Measurements from ENCODE around the gene RNU1-1. TPM values are rescaled to one million over a fixed set of nuclear protein-coding genes. Genes with fewer than 3 reads are reported as not detected.
"Not testable (repeated sequence)": the region's sequence is repeated elsewhere in the genome, so short reads cannot be mapped to it uniquely, and the experiment has no call there.

Gene RNU1-1
- total and polyA plus RNA-seq, 9 of the 15 experiments (the other 6 are each of a cell fraction or from before 2014, with no cell fraction given), result under 0.01 to 32,823 (median 2,538) TPM; not detected in 4

DNA sequence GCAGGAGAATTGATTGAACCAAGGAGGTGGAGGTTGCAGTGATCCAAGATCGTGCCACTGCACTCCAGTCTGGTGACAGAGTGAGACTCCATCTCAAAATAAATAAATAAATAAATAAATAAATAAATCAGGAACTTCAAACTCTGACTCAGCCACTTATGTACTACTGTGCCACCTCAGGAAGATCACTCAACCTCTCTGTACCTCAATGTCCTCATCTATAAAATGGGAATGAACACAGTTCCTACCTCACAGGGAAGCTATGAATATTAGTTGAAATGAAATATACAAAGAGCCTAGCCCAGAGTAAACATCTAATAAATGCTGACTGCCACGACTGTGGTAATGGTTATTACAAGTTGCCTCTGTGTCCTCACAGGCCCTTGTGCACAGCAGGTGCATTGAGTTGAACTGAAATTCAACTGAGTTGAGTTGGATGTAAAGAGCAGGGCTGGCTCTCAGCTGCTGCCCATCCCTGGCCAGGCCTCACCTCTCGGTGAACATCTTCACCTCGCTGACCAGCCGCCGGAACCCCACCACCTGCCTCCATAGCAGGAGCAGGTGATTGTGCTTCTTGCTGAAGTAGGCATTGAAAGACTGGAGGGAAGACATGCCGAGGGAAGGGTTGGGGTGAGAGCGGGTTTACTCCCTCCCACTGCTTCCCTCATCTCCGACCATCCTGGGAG is 24.7 kb downstream of the RNU1-1 start:
- FAIRE-seq; in situ Hi-C loops (cut with MboI); H3K27me3 ChIP-seq (ENCODE audit: control insufficient read depth in 2 of 2, insufficient read depth in 2 of 2, low read length in 2 of 2); H3K4me3 ChIP-seq; BruUV-seq (replicated peaks); H3K79me2 ChIP-seq (ENCODE audit: control insufficient read depth, insufficient read depth, low read length); H2AFZ ChIP-seq (ENCODE audit: low read depth, low read length); CTCF ChIA-PET (ENCODE audit: low intra/inter-chr PET ratio); DNase-seq (ENCODE audit: extremely low read depth in 1 of 4, low spot score in 3 of 4); intact Hi-C loops (cut with micrococcal nuclease); H3K9me1 ChIP-seq (ENCODE audit: control insufficient read depth, insufficient read depth, low read length); H3K27ac ChIP-seq (ENCODE audit: extremely low read depth, low read depth, low read length); H4K20me1 ChIP-seq (replicated peaks; ENCODE audit: control insufficient read depth, insufficient read depth, low read length); ATAC-seq; H3K9me3 ChIP-seq (replicated peaks; ENCODE audit: control insufficient read depth, insufficient read depth, low read depth, low read length); H3K4me2 ChIP-seq (ENCODE audit: insufficient read depth, low read length); H3K36me3 ChIP-seq (ENCODE audit: control insufficient read depth, insufficient read depth, low read length): not testable (repeated sequence)
- TF ChIP-seq BCOR (IDR thresholded peaks at IDR 0.05) (peak; percentile 58), KDM1A (IDR thresholded peaks at IDR 0.05) (0 out of 4 replicates have a peak, but pooled peaks of 1 of the 2 experiments have one; percentile 19), RBM25 (IDR thresholded peaks at IDR 0.05; ENCODE audit: low read depth, low read length, severe bottlenecking) (peak; percentile 72), ZFP36 (IDR thresholded peaks at IDR 0.05; ENCODE audit: low read depth, low read length, partially characterized antibody) (peak; percentile 18)
- Histone ChIP-seq H3K4me1 (replicated peaks in 1 of 2; ENCODE audit: control insufficient read depth in 2 of 2, insufficient read depth in 2 of 2, low read length in 2 of 2) (peaks cover 0 to 14% of the 10 kb centered on the region in 2 experiments; a peak in 2 of 5 replicates), H3K9ac (ENCODE audit: insufficient read depth in 1 of 2, low read depth in 2 of 2, low read length in 2 of 2) (0 out of 4 replicates have a peak overlapping the region, but pooled peaks of 1 of the 2 experiments have one; percentile 69)
- POLR2A ChIA-PET, result interaction anchor here (0.7 kb wide), 1 partner anchor 10 kb away, joined by 3 read pairs; no protein-coding TSS in a partner anchor
- 67% methylated on average over 8 of the region's 9 CpGs for WGBS (ENCODE audit: insufficient coverage, low coverage, missing lambda C conversion rate)

DNA sequence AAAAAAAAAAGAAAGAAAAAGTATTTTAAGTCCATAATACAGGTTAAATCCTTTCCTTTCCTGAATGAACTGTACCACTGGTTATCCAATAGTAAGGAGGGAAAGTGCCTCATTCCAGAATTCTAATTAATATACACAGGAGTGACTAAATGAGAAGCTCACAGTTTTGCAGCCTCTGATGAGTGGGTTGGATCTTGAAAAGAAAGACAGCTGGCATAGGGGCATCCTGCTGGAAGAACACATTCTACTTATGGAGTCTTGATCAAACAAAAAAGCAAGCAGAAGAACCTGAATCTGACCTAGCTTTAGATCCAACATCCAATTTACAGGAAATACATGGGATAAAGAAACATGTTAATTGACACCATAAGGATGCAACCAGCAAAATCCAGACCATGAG is 27.1 kb downstream of the RNU1-1 start:
- H3K27ac ChIP-seq (ENCODE audit: extremely low read depth, low read depth, low read length); H4K20me1 ChIP-seq (replicated peaks; ENCODE audit: control insufficient read depth, insufficient read depth, low read length); intact Hi-C loops (cut with micrococcal nuclease); H3K27me3 ChIP-seq (ENCODE audit: control insufficient read depth in 2 of 2, insufficient read depth in 2 of 2, low read length in 2 of 2); H3K4me3 ChIP-seq; in situ Hi-C loops (cut with MboI); POLR2A ChIA-PET; FAIRE-seq; H2AFZ ChIP-seq (ENCODE audit: low read depth, low read length); CTCF ChIA-PET (ENCODE audit: low intra/inter-chr PET ratio); H3K79me2 ChIP-seq (ENCODE audit: control insufficient read depth, insufficient read depth, low read length); H3K9me1 ChIP-seq (ENCODE audit: control insufficient read depth, insufficient read depth, low read length); BruUV-seq (replicated peaks); H3K9ac ChIP-seq (ENCODE audit: insufficient read depth in 1 of 2, low read depth in 2 of 2, low read length in 2 of 2); H3K36me3 ChIP-seq (ENCODE audit: control insufficient read depth, insufficient read depth, low read length); DNase-seq (ENCODE audit: extremely low read depth in 1 of 4, low spot score in 3 of 4); H3K4me2 ChIP-seq (ENCODE audit: insufficient read depth, low read length); ATAC-seq; H3K9me3 ChIP-seq (replicated peaks; ENCODE audit: control insufficient read depth, insufficient read depth, low read depth, low read length): not testable (repeated sequence)
- H3K4me1 ChIP-seq (replicated peaks in 1 of 2; ENCODE audit: control insufficient read depth in 2 of 2, insufficient read depth in 2 of 2, low read length in 2 of 2), result peaks cover 0 to 21% of the 10 kb centered on the region in 2 experiments; a peak in 2 of 5 replicates

DNA sequence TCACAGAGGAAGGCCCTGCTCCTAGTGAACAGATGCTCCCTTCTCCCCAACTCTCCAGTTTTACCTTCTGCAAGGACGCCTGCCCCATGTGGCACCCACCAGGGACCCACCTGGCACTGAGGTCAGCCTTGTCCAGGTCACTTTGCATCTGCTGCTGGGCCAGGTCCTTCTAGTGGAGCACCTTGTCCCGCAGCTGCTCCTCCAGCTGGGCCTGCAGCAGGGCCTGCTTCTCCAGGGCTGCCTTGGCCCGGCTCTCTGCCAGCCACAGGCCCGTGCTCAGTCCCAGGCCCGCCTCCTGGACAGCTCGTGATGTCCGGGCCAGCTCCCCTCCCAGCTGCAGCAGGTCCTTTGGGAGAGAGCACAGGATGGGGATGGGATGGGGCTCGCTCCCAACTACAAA is 27.8 kb downstream of the RNU1-1 start:
- intact Hi-C loops (cut with micrococcal nuclease); H3K36me3 ChIP-seq (ENCODE audit: control insufficient read depth, insufficient read depth, low read length); H3K27ac ChIP-seq (ENCODE audit: extremely low read depth, low read depth, low read length); H3K9me1 ChIP-seq (ENCODE audit: control insufficient read depth, insufficient read depth, low read length); ATAC-seq; H3K9me3 ChIP-seq (replicated peaks; ENCODE audit: control insufficient read depth, insufficient read depth, low read depth, low read length); FAIRE-seq; in situ Hi-C loops (cut with MboI); H3K4me3 ChIP-seq; H2AFZ ChIP-seq (ENCODE audit: low read depth, low read length); CTCF ChIA-PET (ENCODE audit: low intra/inter-chr PET ratio); BruUV-seq (replicated peaks); H3K4me2 ChIP-seq (ENCODE audit: insufficient read depth, low read length); H4K20me1 ChIP-seq (replicated peaks; ENCODE audit: control insufficient read depth, insufficient read depth, low read length); H3K27me3 ChIP-seq (ENCODE audit: control insufficient read depth in 2 of 2, insufficient read depth in 2 of 2, low read length in 2 of 2); DNase-seq (ENCODE audit: extremely low read depth in 1 of 4, low spot score in 3 of 4); H3K9ac ChIP-seq (ENCODE audit: insufficient read depth in 1 of 2, low read depth in 2 of 2, low read length in 2 of 2); H3K79me2 ChIP-seq (ENCODE audit: control insufficient read depth, insufficient read depth, low read length): not testable (repeated sequence)
- POLR2A ChIA-PET, result interaction anchor here (1.4 kb wide), 1 partner anchor 13 kb away, joined by 3 read pairs; no protein-coding TSS in a partner anchor
- peaks cover 0 to 21% of the 10 kb centered on the region in 2 experiments; a peak in 2 of 5 replicates for H3K4me1 ChIP-seq (replicated peaks in 1 of 2; ENCODE audit: control insufficient read depth in 2 of 2, insufficient read depth in 2 of 2, low read length in 2 of 2)
- 71% methylated on average over 8 of the region's 8 CpGs for WGBS (ENCODE audit: insufficient coverage, low coverage, missing lambda C conversion rate)
